Measurements from ENCODE around the gene SLC16A8. TPM values are rescaled to one million over a fixed set of nuclear protein-coding genes. Genes with fewer than 3 reads are reported as not detected.

SLC16A8 gene
- total and polyA plus RNA-seq, 2 of the 13 experiments (the other 11 are each of a cell fraction or from before 2014, with no cell fraction given), result not detected

DNA sequence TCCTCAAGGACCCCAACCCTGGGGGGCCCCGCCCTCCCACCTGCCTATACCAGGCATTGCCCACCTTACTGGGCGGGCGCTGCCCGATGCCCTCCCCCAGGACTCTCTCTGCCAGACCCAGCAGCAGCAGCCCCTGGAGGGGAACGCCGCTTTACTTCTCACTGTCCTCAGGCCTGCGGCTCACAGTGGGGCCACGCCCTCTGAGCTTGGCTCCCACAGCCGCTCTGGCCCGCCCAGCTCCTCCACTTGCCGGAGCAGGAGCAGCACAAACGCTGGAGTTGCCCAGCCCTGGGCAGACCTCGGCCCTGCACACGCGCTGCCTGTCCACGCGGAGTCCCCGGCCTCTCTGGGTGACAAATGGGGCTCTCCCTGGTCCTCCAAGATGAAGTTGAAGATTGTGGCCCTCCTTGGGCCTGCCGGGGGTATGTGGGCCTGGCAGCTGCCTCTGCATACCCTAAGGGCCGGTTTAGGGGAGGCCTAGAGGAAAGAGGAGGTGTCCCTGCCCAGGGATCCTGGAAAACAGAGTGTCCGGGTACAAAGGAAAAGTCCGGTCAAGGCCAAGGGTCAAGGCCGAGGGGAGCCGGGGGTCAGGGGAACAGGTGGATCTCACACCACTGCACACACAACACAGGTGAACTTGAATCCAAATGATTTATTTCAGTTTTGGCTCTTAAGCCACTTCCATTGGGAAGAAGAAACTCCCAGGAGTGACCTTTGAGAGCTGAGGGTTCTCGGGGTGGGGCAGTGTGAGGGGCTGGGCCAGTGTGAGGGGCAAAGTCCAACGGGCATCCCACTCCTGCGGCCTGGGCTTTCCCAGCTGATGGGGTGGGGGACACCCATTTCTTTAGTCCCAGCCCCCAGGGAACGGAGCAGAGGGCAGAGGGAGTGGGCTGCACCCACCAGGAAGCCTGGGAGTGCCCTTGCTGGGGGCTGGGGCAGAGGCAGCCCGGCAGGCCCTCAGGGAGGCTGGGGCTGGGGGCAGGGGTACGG lies 27.2 kb upstream of the SLC16A8 start:
- in situ Hi-C loops (cut with HindIII; ENCODE audit: extremely low pct_ligation_motif_present, low pct_unique_long_range_greater_than_20kb) (loop anchor here (10.0 kb wide), 1 partner anchor 94 kb away; the partner anchor contains the start of gene MAFF), intact Hi-C loops (cut with micrococcal nuclease; ENCODE audit: unreplicated experiment) (loop anchor here (5.0 kb wide), 2 partner anchors 91 to 151 kb away; partner anchors contain the start of gene MAFF)
- Histone ChIP-seq H3K27ac (ENCODE audit: extremely low read length, insufficient read depth, low read length) (peak overlapping the region; percentile 58), H3K79me2 (ENCODE audit: insufficient read depth, low read length) (peaks cover 3% of the 10 kb centered on the region), H3K4me2 (ENCODE audit: low read depth, low read length) (peak overlapping the region; percentile 95), H3K9ac (ENCODE audit: insufficient read depth, low read depth, low read length) (peak overlapping the region; percentile 59), H4K20me1 (ENCODE audit: insufficient read depth, low read length) (no peaks in the 10 kb centered on the region; the same call in 1 of the 2 replicates), H3K4me1 (ENCODE audit: insufficient read depth, low read length) (peaks cover 73% of the 10 kb centered on the region), H3K4me3 (replicated peaks in 1 of 3; ENCODE audit: insufficient read depth in 1 of 3, low read depth in 2 of 3, low read length in 3 of 3) (peak overlapping the region; percentile 59 to 76 (median 68)), H3K36me3 (replicated peaks in 1 of 2; ENCODE audit: control insufficient read depth in 1 of 2, insufficient read depth in 2 of 2, low read length in 2 of 2) (peaks cover 0 to 6% of the 10 kb centered on the region in 2 experiments; a peak in 1 of 5 replicates), H3K9me3 (ENCODE audit: low read length) (no peaks in the 10 kb centered on the region), H3K27me3 (ENCODE audit: control insufficient read depth in 1 of 2, insufficient read depth in 2 of 2, low read length in 2 of 2) (no peaks in the 10 kb centered on the region), H2AFZ (ENCODE audit: low read length) (no peak overlapping the region)
- POLR2A ChIA-PET, result interaction anchor here (0.5 to 6.1 kb wide), 23 partner anchors 9 to 379 kb away, joined by 3 to 60 read pairs (median 4); partner anchors contain the start of genes GCAT, MAFF and PLA2G6
- BruUV-seq (replicated peaks), result TSS peak; percentile 52
- WGBS (ENCODE audit: low lambda C conversion rate), result 3% methylated on average over 22 of the region's 30 CpGs
- peak; percentile 53 for ATAC-seq
- CTCF ChIA-PET (ENCODE audit: low intra/inter-chr PET ratio, low total read pairs), result no interaction called here
- peak; percentile 49 for DNase-seq (ENCODE audit: low spot score)
- peak; percentile 46 for FAIRE-seq
- peak; percentile 50 for TF ChIP-seq HNRNPLL (IDR thresholded peaks at IDR 0.05; ENCODE audit: low read depth, low read length, poor library complexity, severe bottlenecking)
- TF ChIP-seq, protein P1, sequence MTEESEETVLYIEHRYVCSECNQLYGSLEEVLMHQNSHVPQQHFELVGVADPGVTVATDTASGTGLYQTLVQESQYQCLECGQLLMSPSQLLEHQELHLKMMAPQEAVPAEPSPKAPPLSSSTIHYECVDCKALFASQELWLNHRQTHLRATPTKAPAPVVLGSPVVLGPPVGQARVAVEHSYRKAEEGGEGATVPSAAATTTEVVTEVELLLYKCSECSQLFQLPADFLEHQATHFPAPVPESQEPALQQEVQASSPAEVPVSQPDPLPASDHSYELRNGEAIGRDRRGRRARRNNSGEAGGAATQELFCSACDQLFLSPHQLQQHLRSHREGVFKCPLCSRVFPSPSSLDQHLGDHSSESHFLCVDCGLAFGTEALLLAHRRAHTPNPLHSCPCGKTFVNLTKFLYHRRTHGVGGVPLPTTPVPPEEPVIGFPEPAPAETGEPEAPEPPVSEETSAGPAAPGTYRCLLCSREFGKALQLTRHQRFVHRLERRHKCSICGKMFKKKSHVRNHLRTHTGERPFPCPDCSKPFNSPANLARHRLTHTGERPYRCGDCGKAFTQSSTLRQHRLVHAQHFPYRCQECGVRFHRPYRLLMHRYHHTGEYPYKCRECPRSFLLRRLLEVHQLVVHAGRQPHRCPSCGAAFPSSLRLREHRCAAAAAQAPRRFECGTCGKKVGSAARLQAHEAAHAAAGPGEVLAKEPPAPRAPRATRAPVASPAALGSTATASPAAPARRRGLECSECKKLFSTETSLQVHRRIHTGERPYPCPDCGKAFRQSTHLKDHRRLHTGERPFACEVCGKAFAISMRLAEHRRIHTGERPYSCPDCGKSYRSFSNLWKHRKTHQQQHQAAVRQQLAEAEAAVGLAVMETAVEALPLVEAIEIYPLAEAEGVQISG (CRISPR knock-in tag; IDR thresholded peaks at IDR 0.05), result peak; percentile 60; the same call in 1 of the 2 replicates
- TF ChIP-seq, protein P2, sequence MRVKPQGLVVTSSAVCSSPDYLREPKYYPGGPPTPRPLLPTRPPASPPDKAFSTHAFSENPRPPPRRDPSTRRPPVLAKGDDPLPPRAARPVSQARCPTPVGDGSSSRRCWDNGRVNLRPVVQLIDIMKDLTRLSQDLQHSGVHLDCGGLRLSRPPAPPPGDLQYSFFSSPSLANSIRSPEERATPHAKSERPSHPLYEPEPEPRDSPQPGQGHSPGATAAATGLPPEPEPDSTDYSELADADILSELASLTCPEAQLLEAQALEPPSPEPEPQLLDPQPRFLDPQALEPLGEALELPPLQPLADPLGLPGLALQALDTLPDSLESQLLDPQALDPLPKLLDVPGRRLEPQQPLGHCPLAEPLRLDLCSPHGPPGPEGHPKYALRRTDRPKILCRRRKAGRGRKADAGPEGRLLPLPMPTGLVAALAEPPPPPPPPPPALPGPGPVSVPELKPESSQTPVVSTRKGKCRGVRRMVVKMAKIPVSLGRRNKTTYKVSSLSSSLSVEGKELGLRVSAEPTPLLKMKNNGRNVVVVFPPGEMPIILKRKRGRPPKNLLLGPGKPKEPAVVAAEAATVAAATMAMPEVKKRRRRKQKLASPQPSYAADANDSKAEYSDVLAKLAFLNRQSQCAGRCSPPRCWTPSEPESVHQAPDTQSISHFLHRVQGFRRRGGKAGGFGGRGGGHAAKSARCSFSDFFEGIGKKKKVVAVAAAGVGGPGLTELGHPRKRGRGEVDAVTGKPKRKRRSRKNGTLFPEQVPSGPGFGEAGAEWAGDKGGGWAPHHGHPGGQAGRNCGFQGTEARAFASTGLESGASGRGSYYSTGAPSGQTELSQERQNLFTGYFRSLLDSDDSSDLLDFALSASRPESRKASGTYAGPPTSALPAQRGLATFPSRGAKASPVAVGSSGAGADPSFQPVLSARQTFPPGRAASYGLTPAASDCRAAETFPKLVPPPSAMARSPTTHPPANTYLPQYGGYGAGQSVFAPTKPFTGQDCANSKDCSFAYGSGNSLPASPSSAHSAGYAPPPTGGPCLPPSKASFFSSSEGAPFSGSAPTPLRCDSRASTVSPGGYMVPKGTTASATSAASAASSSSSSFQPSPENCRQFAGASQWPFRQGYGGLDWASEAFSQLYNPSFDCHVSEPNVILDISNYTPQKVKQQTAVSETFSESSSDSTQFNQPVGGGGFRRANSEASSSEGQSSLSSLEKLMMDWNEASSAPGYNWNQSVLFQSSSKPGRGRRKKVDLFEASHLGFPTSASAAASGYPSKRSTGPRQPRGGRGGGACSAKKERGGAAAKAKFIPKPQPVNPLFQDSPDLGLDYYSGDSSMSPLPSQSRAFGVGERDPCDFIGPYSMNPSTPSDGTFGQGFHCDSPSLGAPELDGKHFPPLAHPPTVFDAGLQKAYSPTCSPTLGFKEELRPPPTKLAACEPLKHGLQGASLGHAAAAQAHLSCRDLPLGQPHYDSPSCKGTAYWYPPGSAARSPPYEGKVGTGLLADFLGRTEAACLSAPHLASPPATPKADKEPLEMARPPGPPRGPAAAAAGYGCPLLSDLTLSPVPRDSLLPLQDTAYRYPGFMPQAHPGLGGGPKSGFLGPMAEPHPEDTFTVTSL (CRISPR knock-in tag; IDR thresholded peaks at IDR 0.05; ENCODE audit: borderline replicate concordance), result 0 out of 2 replicates have a peak, but pooled peaks have one; percentile 23
- peak; percentile 25; the same call in 1 of the 2 replicates for TF ChIP-seq NCOA2 (CRISPR knock-in tag; IDR thresholded peaks at IDR 0.05)
- TF ChIP-seq KLF12 (CRISPR knock-in tag; IDR thresholded peaks at IDR 0.05; ENCODE audit: borderline replicate concordance), result 0 out of 2 replicates have a peak, but pooled peaks have one; percentile 49
- no peak for TF ChIP-seq ZNF460 (CRISPR knock-in tag; IDR thresholded peaks at IDR 0.05; ENCODE audit: borderline replicate concordance)
- no peak for TF ChIP-seq ZNF367 (CRISPR knock-in tag; IDR thresholded peaks at IDR 0.05; ENCODE audit: borderline replicate concordance)
- TF ChIP-seq ZNF547 (CRISPR knock-in tag; IDR thresholded peaks at IDR 0.05), result 0 out of 2 replicates have a peak, but pooled peaks have one; percentile 25
- TF ChIP-seq, protein P3, sequence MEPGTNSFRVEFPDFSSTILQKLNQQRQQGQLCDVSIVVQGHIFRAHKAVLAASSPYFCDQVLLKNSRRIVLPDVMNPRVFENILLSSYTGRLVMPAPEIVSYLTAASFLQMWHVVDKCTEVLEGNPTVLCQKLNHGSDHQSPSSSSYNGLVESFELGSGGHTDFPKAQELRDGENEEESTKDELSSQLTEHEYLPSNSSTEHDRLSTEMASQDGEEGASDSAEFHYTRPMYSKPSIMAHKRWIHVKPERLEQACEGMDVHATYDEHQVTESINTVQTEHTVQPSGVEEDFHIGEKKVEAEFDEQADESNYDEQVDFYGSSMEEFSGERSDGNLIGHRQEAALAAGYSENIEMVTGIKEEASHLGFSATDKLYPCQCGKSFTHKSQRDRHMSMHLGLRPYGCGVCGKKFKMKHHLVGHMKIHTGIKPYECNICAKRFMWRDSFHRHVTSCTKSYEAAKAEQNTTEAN (CRISPR knock-in tag; conservative IDR thresholded peaks at IDR 0.05), result no peak
- no peak for TF ChIP-seq ZNF343 (CRISPR knock-in tag; IDR thresholded peaks at IDR 0.05)
- TF ChIP-seq ZKSCAN1 (IDR thresholded peaks at IDR 0.05; ENCODE audit: low read length), result no peak
- TF ChIP-seq ZNF34 (CRISPR knock-in tag; IDR thresholded peaks at IDR 0.05; ENCODE audit: borderline replicate concordance), result no peak
